ENCODE data around the gene DCLRE1B. TPM values are rescaled to one million over a fixed set of nuclear protein-coding genes. Genes with fewer than 3 reads are reported as not detected.
A peak's percentile ranks its signal among the peaks of the same experiment; 100 is the strongest.
"Not testable (repeated sequence)": the region's sequence is repeated elsewhere in the genome, so short reads cannot be mapped to it uniquely, and the experiment has no call there.

The DCLRE1B gene
- total RNA-seq, 1 donor from 2014 or later, result 9.6 TPM

- DNase-seq (ENCODE audit: low spot score), result peak; percentile 18
Measured at GRCh38 chr1:113947388-113948107, 42.4 kb downstream of the DCLRE1B start.

DNA sequence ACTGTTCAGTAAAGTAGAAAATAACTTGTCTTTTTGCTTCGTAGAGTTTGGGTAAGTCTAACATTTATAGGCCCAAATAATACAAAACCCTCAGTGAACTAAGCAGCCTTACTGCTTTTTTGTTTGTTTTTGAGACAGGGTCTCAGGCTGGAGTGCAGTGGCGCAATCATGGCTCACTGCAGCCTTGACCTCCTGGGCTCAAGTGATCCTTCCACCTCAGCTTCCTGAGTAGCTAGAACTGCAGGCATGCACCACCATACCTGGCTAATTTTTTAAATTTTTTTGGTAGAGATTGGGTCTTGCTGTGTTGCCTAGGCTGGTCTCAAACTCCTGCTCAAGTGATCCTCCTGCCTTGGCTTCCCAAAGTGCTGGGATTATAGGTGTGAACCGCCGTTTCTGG lies 43.0 kb downstream of the DCLRE1B start:
- not testable (repeated sequence) for DNase-seq (ENCODE audit: low spot score)

- DNase-seq (ENCODE audit: low spot score), result no peak
Measured at GRCh38 chr1:113949007-113949406, 43.9 kb downstream of the DCLRE1B start.

GRCh38 chr1:113950908-113951307 lies 45.8 kb downstream of the DCLRE1B start:
- no peak for DNase-seq (ENCODE audit: low spot score)

DNA sequence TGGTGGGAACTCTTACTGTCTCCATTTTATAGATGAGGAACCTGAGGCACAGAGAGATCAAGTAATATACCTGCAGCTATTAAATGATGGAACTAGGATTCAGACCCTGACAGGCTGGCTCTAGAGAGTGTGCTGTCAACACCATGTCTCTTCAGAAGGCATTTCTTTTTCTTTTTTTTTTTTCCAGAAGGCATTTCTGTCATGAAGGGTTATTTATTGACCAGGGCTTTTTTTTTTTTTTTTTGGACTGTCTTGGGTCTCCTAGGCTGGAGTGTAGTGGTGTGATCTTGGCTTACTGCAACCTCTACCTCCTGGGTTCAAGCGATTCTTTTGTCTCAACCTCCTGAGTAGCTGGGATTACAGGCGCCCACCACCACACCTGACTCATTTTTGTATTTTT lies 46.6 kb downstream of the DCLRE1B start:
- DNase-seq (ENCODE audit: low spot score), result no peak

- no peak for DNase-seq (ENCODE audit: low spot score)
Measured at GRCh38 chr1:113957984-113958383, 52.9 kb downstream of the DCLRE1B start.

DNA sequence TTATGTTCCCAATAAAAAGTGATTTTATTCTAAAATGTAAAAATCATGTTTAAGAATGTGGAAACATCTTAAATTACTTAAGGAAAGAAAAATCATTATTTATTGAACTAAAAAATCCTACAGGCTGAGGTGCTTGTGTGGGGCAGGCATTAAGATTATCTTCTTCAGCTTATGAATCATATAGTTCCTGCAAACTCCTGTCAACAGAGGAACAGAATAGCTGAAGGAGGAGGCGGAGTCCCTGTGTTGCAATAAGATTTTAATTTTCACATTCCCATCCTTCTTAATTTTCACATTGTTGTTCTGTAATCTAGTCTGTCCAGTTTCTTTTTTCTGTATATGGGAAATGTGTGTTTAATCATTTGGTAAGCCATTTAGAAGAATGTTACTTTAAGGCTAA lies 53.6 kb downstream of the DCLRE1B start:
- DNase-seq (ENCODE audit: low spot score), result no peak

DNA sequence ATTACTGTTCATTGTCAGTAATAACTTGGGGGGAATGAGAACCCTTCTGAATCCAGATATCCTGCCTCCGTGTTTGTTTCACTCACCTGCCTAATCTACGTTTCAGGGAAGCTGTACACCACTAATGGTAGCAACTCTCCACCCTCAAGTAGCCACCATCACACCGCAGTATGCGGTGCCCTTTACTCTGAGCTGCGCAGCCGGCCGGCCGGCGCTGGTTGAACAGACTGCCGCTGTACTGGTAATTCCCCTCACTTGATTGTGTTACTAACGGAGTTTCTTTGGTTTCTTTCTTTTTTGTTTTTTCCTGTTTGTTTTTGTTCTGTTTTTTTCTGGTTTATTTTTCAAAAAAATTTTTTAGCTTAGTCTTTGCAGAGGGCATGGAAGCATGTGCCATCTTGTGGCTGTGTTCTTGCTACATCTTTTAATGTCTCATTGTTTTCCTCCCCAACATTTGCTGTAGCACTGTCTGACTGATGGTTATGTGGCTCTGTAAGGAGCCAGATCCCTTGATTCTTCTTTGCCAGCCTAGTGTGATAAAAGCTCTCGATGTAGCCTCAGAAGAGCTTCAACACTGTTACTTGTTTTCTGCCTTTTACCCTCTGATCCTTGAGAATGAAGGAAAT lies 58.3 kb downstream of the DCLRE1B start:
- no peak for DNase-seq (ENCODE audit: low spot score)

Other genes starting within 250 kb of the DCLRE1B start
- gene PHTF1, start 145.8 kb upstream of the DCLRE1B start, total RNA-seq (ENCODE audit: insufficient read depth, low replicate concordance), result 29.4 TPM
- gene RSBN1, start 92.8 kb upstream of the DCLRE1B start, total RNA-seq (ENCODE audit: insufficient read depth, low replicate concordance), result 25.3 TPM
- gene PTPN22, start 33.6 kb upstream of the DCLRE1B start, total RNA-seq (ENCODE audit: insufficient read depth, low replicate concordance), result 3.1 TPM
- gene BCL2L15, start 17.7 kb upstream of the DCLRE1B start, total RNA-seq (ENCODE audit: insufficient read depth, low replicate concordance), result 3.6 TPM
- gene AP4B1, start 527 bp upstream of the DCLRE1B start, total RNA-seq (ENCODE audit: insufficient read depth, low replicate concordance), result 25.8 TPM
- gene HIPK1, start 24.0 kb downstream of the DCLRE1B start, total RNA-seq (ENCODE audit: insufficient read depth, low replicate concordance), result 28.9 TPM
- 370 TPM for gene OLFML3, start 74.1 kb downstream of the DCLRE1B start, total RNA-seq (ENCODE audit: insufficient read depth, low replicate concordance)
- 0.96 TPM for gene SYT6, start 248.5 kb downstream of the DCLRE1B start, total RNA-seq (ENCODE audit: insufficient read depth, low replicate concordance)

Data from umbilical cord (tissue), 2 donors.